GM21526 (cell line): Measurements from ENCODE around the gene IQGAP2.
"Not testable (repeated sequence)": the region's sequence is repeated elsewhere in the genome, so short reads cannot be mapped to it uniquely, and the experiment has no call there.

Experiments used
- ATAC-seq: cut with Tn5 transposase; IDR thresholded peaks from one replicate; pipeline ENCODE4 v1.9.1; 2021; ENCODE audit warnings: moderate library complexity; ENCODE audit not compliant: unreplicated experiment, low FRiP score

Gene IQGAP2

DNA sequence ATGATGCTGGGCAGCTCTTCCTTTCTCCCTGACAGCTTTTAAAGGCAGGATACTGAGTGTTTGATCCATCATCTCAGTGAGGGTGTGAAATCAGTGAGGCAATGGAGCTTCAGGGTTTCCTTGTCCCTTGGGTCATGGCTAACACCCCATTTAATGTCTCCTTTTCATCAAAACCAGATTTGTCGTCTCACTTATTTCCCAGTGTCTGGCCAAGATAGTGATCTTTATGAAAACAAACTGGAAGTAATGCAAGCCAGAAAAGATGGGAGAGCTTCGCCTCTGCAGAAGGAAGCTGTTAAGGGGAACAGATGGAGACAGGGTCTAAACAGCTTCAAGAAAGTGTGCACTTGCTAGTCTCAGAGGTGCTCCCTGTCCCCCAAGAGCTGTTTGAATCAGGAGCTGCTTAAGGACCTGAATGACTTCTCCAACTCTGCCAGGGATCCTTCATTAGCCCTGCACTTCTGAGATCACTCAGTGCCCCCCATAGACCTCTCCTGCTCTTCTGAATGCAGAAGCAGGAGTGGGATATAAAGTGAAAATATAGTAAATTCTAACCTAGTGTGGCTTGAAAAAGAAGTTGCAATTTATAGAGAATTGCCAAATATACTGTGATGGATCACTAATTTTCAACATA is 124.0 kb downstream of the IQGAP2 start:
- ATAC-seq: no peak

DNA sequence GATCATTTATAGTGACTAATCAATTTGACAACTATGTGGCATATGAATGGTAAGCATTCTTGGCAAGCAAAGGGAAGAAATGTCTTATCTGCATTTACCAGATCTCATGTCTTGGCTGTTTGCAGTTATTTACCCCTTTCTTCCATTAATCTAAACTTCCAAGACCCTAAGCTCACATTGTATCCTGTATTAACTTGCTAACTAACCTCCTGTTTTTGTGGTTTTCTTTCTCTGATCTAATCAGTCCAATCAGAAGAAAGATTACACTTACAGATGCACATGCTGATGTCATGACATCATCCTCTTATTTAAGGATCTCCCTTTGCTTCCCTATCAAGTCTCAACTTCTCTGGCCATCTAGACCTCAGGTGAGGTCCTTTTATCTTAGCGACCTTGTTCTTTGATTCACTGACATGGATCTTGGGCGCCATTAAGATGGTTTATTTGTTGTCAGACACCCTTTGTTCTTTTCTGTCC is 124.6 kb downstream of the IQGAP2 start:
- ATAC-seq: no peak

DNA sequence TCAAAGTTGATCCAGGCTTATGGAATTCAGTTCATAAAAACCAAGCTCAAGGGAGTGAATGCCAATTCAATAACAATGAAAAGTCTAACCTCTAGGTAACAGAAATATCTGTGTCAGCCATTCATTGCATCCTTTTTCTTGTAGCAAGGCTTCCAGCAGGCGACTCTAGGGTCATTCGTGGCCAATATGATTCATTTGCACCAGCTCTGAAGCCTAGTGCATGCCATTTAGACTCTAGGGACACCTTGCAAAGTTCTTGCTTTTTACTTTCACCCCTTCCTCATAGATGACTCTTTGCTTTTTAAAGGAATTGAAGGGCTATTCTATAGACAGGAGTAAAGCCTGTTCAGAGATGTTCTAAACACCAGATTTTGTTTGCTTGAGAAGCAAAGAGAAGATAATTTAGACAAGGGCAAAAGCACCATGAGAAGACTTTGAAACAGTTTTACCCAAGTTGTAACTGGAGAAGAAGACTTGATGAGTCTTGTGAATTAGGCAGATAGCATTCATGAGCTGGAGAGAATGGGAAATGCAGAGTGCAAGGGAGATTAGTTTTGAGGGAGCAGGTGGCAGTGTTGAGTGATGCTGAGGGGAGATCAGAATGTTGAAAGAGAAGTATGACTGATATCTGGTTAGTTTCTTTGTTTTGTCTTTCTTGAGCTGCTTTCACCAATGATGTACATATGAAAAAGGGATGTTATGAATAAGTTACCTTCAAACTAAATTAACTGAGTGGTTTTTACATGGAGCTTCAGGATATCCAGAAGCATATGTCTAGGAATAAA is 125.7 kb downstream of the IQGAP2 start:
- ATAC-seq: no peak

DNA sequence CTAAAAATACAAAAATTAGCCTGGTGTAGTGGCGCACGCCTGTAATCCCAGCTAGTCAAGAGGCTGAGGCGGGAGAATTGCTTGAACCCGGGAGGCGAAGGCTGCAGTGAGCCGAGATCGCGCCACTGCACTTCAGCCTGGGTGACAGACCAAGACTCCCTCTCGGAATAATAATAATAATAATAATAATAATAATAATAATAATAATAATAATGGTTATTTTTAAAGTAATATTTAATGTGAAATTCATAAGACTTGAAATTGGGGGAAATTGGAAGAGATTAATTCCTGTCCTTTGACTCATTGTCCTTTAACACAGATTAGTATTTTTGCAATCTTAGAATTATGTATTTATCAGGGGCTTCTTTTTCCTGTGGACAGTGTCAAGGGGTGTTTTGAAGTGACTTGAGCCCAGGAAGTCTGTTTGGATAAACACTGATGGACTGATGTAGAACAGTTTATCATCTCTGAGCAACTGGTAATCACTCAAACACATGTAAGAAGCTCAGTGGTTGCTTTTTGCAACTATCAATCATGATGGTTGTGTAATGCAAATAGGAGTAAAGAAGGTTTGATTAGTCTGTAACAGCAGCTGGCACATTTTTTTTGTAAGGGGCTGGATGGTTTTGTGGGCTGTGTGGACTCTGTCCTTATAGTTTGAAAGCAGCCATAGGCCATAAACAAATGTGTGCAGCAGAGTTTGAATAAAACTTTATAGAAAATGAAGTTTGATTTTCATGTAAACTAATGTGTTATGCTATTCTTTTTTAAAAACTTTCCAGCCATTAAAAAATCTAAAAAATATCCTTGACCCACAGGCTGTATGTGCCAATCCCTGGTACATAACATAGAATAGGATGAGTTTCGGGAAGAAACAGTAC is 126.6 kb downstream of the IQGAP2 start:
- ATAC-seq: no peak

DNA sequence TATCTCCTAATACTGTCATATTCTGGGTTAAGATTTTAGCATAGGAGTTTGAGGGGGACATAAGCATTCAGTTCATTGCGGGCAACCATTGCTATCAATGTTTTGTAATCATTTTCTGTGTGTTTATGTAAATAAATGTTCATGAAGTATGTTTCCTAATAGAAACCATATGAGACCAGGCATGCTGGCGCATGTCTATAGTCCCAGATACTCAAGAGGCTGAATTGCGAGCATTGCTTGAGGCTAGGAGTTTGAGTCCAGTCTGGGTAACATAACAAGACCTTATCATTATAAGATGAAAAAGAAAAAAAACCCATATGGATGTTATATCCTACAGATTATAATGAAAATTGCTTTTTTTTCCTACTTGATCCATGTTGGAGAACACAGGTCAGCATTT is 129.0 kb downstream of the IQGAP2 start:
- ATAC-seq: no peak

DNA sequence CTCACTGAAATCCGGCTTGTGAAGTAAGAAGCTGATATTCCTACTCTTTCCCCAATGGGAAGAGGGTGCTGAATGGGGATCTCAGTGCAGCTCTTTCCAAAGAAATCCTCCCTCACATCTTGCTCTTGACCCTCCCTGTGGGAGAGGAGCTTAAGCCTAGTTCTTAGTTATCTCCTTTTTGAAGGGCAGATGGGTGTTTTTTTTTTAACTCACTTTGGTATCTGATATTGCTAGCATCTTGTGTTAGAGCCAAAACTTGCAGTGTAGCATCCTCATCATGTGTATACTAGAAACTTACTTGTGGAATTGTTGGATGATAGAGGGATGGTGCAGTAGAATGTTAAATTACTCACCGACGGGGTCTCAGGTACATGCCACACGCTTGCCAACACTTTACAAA is 129.9 kb downstream of the IQGAP2 start:
- ATAC-seq: no peak

DNA sequence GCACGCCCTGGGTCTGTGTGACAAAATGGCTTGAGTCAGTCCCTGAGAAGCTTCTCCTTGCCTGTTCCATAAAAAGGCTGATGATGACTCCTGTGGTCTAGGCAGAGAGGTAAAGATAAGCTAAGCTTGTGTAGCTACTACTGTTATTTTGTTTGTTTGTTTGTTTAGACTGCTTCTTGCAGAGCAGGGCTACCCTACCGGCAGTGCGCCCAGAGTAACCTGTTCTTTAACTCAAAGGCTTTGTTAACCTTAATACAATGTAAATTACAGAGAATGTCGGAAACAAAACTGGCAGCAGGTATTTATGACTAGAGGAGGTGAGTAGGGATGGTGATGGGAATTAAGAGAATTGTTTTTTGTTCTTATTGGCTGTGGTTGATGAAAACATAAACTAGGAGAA is 132.5 kb downstream of the IQGAP2 start:
- no peak for ATAC-seq

DNA sequence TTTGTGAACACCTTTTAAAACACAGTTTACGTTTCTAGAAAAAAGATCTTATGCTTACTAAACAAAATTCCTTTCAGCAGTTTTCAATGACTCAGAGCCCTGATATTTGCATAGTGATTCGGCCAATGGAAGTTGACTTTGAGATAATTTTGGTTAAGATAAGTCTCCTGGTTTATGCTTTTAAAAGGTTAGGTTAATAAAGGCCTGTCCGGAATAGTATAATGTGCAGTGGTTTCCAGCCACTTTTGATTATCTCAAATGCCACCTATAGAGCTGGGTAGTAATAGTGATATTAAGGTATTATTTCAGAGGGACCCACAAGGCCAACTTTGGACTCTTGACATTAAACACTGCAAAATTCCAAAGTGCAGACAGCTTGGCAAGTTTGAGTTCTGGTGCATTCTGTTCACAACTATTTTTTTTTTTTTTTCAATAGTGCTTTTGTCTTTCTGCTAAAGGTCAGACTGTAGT is 134.0 kb downstream of the IQGAP2 start:
- ATAC-seq: no peak

DNA sequence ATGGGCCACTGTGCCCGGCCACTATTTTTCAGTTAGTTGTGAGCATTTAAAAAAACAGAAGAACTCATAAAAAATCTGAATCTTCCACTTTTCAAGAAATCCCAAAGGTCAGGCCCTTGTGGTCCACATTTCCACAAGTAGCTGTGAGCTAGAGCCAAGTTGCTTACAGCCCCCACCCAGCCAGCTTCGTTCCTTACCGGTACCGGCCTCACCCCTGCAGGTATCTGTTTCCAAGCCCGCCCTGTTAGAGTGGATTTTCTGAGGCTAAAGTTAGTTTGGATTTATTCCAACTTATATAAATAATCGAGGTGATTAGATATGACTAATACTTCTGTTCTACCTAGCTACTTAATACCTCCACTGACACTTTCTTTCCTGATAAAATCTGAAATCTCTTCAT is 139.2 kb downstream of the IQGAP2 start:
- ATAC-seq: no peak

DNA sequence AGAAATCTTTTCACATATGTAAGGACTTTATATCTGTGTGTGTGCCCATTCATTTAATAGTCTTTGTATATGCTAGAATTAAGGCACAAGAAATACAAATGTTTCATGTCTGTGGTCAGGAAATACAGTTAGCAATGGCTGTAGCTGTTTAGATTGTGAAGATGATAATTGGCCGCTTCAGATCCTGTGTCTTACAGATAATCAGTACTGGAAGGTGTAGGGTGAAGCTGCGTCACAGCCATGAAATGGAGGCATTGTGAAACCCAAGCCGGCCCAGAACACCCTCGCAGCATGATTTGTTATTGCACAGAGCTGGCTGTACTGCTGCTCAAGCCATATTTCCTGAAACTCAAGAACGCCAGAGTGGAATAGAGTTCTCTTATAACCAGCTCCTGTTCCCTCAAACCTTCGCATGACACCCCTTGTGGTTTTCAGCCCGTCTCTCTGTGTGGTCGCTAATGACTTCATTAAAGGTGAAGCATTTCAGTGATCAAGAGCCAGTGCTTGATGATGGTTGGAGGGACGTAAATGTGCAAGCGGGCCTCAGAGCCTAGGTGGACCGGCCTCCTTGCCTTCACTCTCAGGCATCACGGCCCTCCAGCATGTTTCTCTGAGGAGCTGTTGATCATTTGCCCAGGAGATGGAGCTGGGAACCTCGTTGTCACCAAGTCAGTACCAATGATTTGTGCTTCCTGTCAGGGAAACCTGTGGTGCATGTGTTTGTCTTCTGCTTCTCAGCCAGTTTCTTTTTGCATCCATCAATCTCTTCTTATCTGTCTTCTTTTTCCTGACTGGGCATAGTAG is 140.0 kb downstream of the IQGAP2 start:
- ATAC-seq: no peak

DNA sequence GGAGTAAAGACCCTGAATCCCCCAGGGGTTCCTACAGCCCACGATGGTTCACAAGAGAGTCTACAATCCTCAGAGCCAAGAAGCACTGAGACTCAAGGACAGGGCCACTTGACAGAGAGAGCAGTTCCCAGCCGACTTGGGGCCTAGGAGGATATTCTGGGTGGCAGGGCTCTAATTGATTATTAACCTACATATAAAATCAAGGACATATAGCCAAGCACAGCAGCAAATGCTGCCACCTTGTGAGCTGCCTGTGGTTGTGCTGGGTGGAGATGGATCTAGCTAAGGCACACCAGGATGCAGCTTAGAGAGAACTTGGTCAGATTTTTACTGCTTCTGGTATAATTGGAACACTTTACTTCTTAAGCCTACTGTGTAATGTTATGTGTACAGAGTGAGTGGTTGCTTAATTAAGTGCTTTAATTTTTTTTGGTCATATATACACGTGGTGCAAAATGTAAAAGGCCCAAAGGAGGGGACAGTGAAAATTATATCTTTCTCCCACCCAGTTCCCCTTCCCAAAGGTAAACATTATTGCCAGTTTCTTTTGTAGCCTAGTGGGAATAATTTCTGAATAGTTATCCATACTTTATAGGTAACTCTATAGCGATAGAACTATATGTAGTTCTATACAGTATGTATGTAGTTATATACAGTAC is 141.3 kb downstream of the IQGAP2 start:
- ATAC-seq: no peak

DNA sequence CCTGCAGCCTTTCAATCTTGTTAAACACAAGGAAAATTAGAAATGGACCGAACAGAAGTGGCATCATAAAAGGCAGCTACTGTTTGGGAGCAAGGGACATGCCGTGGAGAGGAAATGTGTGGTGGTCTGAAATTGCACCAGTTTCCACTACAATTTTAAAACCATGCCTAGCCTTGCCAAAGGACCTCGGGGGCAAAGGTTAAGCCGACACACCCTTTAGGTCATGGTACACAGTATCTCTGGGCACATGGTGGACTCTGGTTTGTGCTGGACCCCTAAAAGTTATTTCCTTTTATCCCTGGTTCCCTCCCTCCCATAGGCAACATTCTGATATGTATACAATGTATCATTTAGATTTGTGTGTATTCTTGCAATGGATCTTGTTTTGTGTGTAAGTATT is 142.1 kb downstream of the IQGAP2 start:
- no peak for ATAC-seq

DNA sequence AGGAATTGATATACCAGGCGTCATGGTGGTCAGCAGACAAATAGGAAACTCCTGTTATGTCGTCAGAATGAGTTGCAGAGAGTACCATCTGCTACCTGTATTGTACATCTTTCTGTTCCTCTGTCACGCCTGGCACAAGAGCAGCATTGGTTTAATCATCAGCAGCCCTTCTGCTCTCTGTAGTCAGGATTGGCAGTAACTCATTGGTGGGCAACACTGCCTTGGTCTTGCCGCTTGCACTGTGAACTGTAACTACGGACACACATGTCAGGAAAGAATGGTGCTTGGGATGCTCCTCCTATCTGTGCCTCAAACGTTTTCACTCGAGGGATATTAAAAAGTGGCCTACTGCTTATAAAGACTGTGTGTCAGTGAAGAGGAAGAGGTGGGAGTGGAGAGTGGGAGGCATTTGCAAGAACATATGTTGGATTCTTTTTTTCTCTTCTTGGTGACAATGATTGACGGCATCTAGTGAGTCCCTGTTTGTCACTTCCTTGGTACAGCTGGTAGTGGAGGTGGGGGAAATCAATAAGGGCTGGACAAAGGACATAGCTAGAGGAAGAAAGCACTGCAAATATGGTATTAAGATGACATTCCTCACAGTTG is 143.5 kb downstream of the IQGAP2 start:
- ATAC-seq: no peak

DNA sequence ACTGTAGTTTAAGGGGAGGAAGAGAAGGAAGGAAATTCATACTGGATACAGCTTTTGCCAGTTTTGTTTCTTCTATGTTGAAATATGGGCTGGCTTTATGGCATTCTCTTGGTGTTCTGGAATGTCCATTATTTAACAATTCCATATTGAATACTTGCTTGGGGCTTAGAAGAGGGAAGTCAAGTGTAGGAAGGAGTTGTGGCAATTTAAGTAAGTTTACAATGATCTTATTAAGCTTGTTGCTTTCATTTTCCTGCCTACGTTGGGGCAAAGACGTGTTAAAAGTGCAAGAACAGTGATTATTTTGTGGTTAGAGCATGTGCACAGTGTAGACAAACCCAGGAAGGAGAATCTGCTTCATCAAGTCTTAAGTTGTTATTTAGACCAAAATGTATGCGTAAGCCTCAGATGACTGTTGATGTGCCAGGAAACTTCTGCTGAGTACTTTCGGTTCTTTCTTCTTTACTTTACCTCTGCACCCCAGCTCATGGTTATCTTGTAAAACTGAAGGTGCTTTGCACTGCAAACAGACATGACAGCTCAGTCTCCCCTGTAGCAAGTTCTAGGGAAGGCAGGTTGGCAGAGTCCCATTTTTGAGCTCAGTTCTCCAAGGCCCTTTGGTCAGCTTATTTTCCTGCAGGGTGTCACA is 144.3 kb downstream of the IQGAP2 start:
- ATAC-seq: peak; percentile 60

DNA sequence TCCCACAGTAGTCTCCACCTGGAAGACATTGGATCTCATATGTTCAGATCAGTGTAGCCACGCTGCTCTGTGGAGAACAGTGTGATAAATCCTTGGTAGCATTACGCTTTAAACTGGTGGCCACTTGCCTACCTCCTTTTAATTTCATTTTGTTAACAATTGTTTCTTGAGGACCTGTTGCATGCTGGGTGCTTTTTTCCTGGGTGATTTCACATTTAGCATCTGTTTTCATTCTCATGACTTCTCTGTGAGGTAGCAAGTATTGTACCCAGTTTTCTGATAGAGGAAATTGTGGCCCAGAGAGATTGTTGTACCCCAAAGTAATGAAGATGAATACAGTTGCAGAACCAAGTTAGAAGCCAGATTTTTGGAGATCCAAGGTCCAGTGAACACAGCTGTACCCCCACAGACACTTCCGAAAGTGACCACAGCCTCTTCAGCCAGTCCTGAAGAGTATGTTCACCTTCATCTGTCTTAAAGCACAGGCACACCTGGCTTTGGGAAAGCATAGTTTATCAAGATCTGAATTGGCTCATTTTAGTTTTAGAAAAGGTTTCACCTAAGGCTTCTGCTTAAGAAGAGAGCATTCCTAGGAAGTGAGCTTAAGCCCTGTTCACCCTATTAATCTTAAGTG is 144.9 kb downstream of the IQGAP2 start:
- ATAC-seq: peak; percentile 13

DNA sequence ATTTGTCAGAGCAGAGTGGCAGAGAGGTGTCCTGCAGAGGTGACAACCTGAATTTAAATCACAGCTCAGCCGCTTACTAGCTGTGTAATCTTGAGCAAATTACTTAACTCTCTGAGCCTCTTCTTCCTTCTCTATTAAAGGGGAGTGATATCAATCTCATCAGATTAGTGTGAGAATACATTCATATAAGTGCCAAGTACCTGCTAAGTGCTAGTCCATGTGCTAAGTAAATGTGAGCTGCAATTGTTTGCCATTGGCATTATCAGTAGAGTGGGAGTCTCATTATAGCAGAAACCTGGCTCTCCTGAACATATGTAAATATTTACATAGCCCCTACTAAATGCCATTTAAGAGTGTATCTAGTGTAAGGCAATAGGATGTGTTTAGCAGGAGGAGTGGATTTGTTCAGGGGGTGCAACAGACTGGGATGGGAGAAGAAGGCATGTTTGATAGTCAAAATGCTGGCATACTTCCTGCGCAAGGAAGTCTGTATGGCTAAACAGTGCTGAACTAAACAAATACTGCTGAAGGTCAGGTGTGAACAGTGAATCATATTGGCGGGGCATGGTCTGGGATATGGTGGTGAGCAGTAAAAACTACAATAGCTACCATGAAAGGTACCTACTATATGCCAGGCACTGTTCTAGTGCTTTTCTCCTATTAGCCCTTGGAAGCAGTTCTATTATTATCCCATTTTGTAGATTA is 145.6 kb downstream of the IQGAP2 start:
- no peak for ATAC-seq

DNA sequence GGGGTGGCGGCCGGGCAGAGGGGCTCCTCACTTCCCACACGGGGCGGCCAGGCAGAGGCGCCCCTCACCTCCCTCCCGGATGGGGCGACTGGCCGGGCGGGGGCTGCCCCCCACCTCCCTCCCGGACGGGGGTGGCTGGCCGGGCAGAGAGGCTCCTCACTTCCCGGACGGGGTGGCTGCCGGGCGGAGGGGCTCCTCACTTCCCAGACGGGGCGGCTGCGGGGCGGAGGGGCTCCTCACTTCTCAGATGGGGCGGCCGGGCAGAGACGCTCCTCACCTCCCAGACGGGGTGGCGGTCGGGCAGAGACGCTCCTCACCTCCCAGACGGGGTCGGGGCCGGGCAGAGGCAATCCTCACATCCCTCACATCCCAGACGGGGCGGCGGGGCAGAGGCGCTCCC is 147.8 kb downstream of the IQGAP2 start:
- ATAC-seq: not testable (repeated sequence)

DNA sequence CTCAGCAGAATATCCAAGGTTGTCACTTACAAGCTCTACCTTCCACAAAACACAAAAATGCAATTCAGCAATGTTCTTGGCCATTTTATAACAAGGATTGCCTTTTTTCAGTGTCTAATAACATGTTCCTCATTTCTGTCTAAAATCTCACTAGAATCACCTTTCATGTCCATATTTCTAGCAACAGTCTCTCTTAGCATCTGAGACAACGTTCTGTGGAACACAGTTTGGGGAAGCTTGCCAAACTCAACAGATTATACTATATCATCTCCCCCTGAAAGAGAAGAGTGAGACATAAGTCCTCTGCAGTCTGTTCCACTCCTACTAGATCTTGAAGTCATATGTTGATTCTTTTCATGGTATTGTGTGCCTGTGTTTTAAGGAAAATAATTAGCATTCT is 149.5 kb downstream of the IQGAP2 start:
- no peak for ATAC-seq
